KMS-11 (cell line): ENCODE measurements around the gene R3HDM4.

Experiments
- H2AFZ ChIP-seq: fragments of 200-600 bp; sonication (generic); 2 replicates; pipeline ENCODE4 v1.6.1; 2016; ENCODE audit warnings: antibody characterized with exemption, mixed run types, low read depth
- H3K27ac ChIP-seq: fragments of 200-600 bp; sonication (generic); 2 replicates; pipeline ENCODE4 v1.6.1; 2016; ENCODE audit warnings: mild to moderate bottlenecking, mixed run types
- H3K27me3 ChIP-seq: fragments of 200-600 bp; sonication (generic); 2 replicates; pipeline ENCODE4 v1.6.1; 2017; ENCODE audit warnings: mild to moderate bottlenecking, low read depth, mixed run types, moderate library complexity; ENCODE audit not compliant: insufficient read depth
- H3K36me3 ChIP-seq: fragments of 200-600 bp; sonication (generic); 2 replicates; pipeline ENCODE4 v1.6.1; 2017; ENCODE audit warnings: mild to moderate bottlenecking, mixed run types; ENCODE audit not compliant: insufficient read depth
- H3K4me1 ChIP-seq: fragments of 200-600 bp; sonication (generic); 2 replicates; pipeline ENCODE4 v1.6.1; 2016; ENCODE audit warnings: mild to moderate bottlenecking, low read depth, mixed run types; ENCODE audit not compliant: poor library complexity, severe bottlenecking
- H3K4me2 ChIP-seq: fragments of 200-600 bp; sonication (generic); 2 replicates; pipeline ENCODE4 v1.7.0; 2016; ENCODE audit warnings: mild to moderate bottlenecking, mixed run types
- H3K4me3 ChIP-seq: fragments of 200-600 bp; sonication (generic); IDR thresholded peaks from 2 replicates; pipeline ENCODE4 v1.6.1; 2017; ENCODE audit warnings: low read depth, low read length, mixed read lengths; ENCODE audit not compliant: insufficient read depth
- H3K79me2 ChIP-seq: fragments of 200-600 bp; sonication (generic); 2 replicates; pipeline ENCODE4 v1.6.1; 2016; ENCODE audit warnings: low read depth, mixed run types; ENCODE audit not compliant: insufficient read depth
- H3K9ac ChIP-seq: fragments of 200-600 bp; sonication (generic); 2 replicates; pipeline ENCODE4 v1.6.1; 2016; ENCODE audit warnings: mild to moderate bottlenecking, mixed run types
- H4K20me1 ChIP-seq: fragments of 200-600 bp; sonication (generic); 2 replicates; pipeline ENCODE4 v1.6.1; 2016; ENCODE audit warnings: mild to moderate bottlenecking, mixed run types; ENCODE audit not compliant: insufficient read depth
- CTCF ChIP-seq: fragments of 200-600 bp; sonication (generic); conservative IDR thresholded peaks from 2 replicates; pipeline ENCODE4 v1.6.1; 2017; ENCODE audit warnings: low read depth, mild to moderate bottlenecking, antibody characterized with exemption, low read length, moderate library complexity, mixed read lengths

Gene R3HDM4

GRCh38 chr19:947090-947706 is 34.2 kb upstream of the R3HDM4 start:
- no peak overlapping the region for H3K9ac ChIP-seq
- no peak overlapping the region for H3K27ac ChIP-seq
- no peak for TF ChIP-seq CTCF
- no peaks in the 10 kb centered on the region for H4K20me1 ChIP-seq
- H3K79me2 ChIP-seq = no peaks in the 10 kb centered on the region; the same call in 1 of the 2 replicates
- H2AFZ ChIP-seq = no peak overlapping the region
- H3K4me3 ChIP-seq = no peak overlapping the region
- no peaks in the 10 kb centered on the region for H3K4me1 ChIP-seq
- H3K36me3 ChIP-seq = no peaks in the 10 kb centered on the region
- no peak overlapping the region for H3K4me2 ChIP-seq
- no peaks in the 10 kb centered on the region for H3K27me3 ChIP-seq

- H3K9ac ChIP-seq = no peak overlapping the region
- no peaks in the 10 kb centered on the region for H3K27me3 ChIP-seq
- no peak overlapping the region for H3K4me3 ChIP-seq
- TF ChIP-seq CTCF = no peak
- no peaks in the 10 kb centered on the region for H3K36me3 ChIP-seq
- H2AFZ ChIP-seq = no peak overlapping the region
- peaks cover 6% of the 10 kb centered on the region for H3K4me1 ChIP-seq
- H3K4me2 ChIP-seq = no peak overlapping the region
- no peaks in the 10 kb centered on the region; the same call in 1 of the 2 replicates for H3K79me2 ChIP-seq
- no peak overlapping the region for H3K27ac ChIP-seq
- H4K20me1 ChIP-seq = no peaks in the 10 kb centered on the region
Observed at GRCh38 chr19:945401-946252, 32.6 kb upstream of the R3HDM4 start.

GRCh38 chr19:944663-945241 is 31.7 kb upstream of the R3HDM4 start:
- Histone ChIP-seq H3K4me1 (peaks cover 15% of the 10 kb centered on the region), H3K27me3 (no peaks in the 10 kb centered on the region), H3K4me2 (no peak overlapping the region), H3K4me3 (no peak overlapping the region), H3K9ac (no peak overlapping the region), H3K79me2 (no peaks in the 10 kb centered on the region; the same call in 1 of the 2 replicates), H3K27ac (no peak overlapping the region), H3K36me3 (no peaks in the 10 kb centered on the region), H2AFZ (no peak overlapping the region), H4K20me1 (no peaks in the 10 kb centered on the region)
- TF ChIP-seq CTCF = no peak

- H3K36me3 ChIP-seq = no peaks in the 10 kb centered on the region
- no peaks in the 10 kb centered on the region for H4K20me1 ChIP-seq
- H2AFZ ChIP-seq = no peak overlapping the region
- no peak overlapping the region for H3K4me3 ChIP-seq
- no peak overlapping the region for H3K4me2 ChIP-seq
- TF ChIP-seq CTCF = no peak
- peaks cover 15% of the 10 kb centered on the region for H3K4me1 ChIP-seq
- no peaks in the 10 kb centered on the region; the same call in 1 of the 2 replicates for H3K79me2 ChIP-seq
- no peak overlapping the region for H3K27ac ChIP-seq
- H3K9ac ChIP-seq = no peak overlapping the region
- no peaks in the 10 kb centered on the region for H3K27me3 ChIP-seq
Observed at GRCh38 chr19:944171-944567, 31.1 kb upstream of the R3HDM4 start.
